ENCODE measurements around the gene SENP1. TPM values are rescaled to one million over a fixed set of nuclear protein-coding genes. Genes with fewer than 3 reads are reported as not detected.
"Not testable (repeated sequence)": the region's sequence is repeated elsewhere in the genome, so short reads cannot be mapped to it uniquely, and the experiment has no call there.

SENP1 gene
- total RNA-seq, 1 donor from 2014 or later, result 24.2 TPM

GRCh38 chr12:48128800-48129199, 22.9 kb upstream of the SENP1 start:
- H3K36me3 Mint-ChIP-seq (ENCODE audit: unreplicated experiment), result peaks cover 4% of the 10 kb centered on the region
- TF ChIP-seq CTCF (IDR thresholded peaks at IDR 0.05; ENCODE audit: partially characterized antibody, unreplicated experiment), result no peak
- DNase-seq, result no peak
- no peaks in the 10 kb centered on the region for H3K27me3 Mint-ChIP-seq (ENCODE audit: unreplicated experiment)
- H3K9me3 Mint-ChIP-seq (ENCODE audit: unreplicated experiment), result no peaks in the 10 kb centered on the region
- H3K4me3 Mint-ChIP-seq (ENCODE audit: unreplicated experiment), result no peak overlapping the region
- no peak overlapping the region for H3K27ac Mint-ChIP-seq (ENCODE audit: unreplicated experiment)
- no peaks in the 10 kb centered on the region for H3K4me1 Mint-ChIP-seq (ENCODE audit: low read depth, unreplicated experiment)

GRCh38 chr12:48126953-48127630, 21.2 kb upstream of the SENP1 start:
- no peaks in the 10 kb centered on the region for H3K9me3 Mint-ChIP-seq (ENCODE audit: unreplicated experiment)
- no peak for DNase-seq
- no peaks in the 10 kb centered on the region for H3K4me1 Mint-ChIP-seq (ENCODE audit: low read depth, unreplicated experiment)
- H3K27me3 Mint-ChIP-seq (ENCODE audit: unreplicated experiment), result no peaks in the 10 kb centered on the region
- no peak for TF ChIP-seq CTCF (IDR thresholded peaks at IDR 0.05; ENCODE audit: partially characterized antibody, unreplicated experiment)
- H3K4me3 Mint-ChIP-seq (ENCODE audit: unreplicated experiment), result no peak overlapping the region
- no peaks in the 10 kb centered on the region for H3K36me3 Mint-ChIP-seq (ENCODE audit: unreplicated experiment)
- no peak overlapping the region for H3K27ac Mint-ChIP-seq (ENCODE audit: unreplicated experiment)

- no peak for TF ChIP-seq CTCF (IDR thresholded peaks at IDR 0.05; ENCODE audit: partially characterized antibody, unreplicated experiment)
- Mint-ChIP-seq H3K27ac (ENCODE audit: unreplicated experiment) (no peak overlapping the region), H3K9me3 (ENCODE audit: unreplicated experiment) (no peaks in the 10 kb centered on the region), H3K4me3 (ENCODE audit: unreplicated experiment) (no peak overlapping the region), H3K27me3 (ENCODE audit: unreplicated experiment) (peaks cover under 1% of the 10 kb centered on the region), H3K4me1 (ENCODE audit: low read depth, unreplicated experiment) (peaks cover 1% of the 10 kb centered on the region), H3K36me3 (ENCODE audit: unreplicated experiment) (no peaks in the 10 kb centered on the region)
- DNase-seq, result no peak
These were observed 20.1 kb upstream of the SENP1 start for GRCh38 chr12:48125985-48126384.

- not testable (repeated sequence) for H3K4me3 Mint-ChIP-seq (ENCODE audit: unreplicated experiment); H3K27ac Mint-ChIP-seq (ENCODE audit: unreplicated experiment); DNase-seq; H3K36me3 Mint-ChIP-seq (ENCODE audit: unreplicated experiment); H3K4me1 Mint-ChIP-seq (ENCODE audit: low read depth, unreplicated experiment); H3K27me3 Mint-ChIP-seq (ENCODE audit: unreplicated experiment); H3K9me3 Mint-ChIP-seq (ENCODE audit: unreplicated experiment)
These were observed 19.7 kb upstream of the SENP1 start for GRCh38 chr12:48125542-48125941.

- no peak for TF ChIP-seq CTCF (IDR thresholded peaks at IDR 0.05; ENCODE audit: partially characterized antibody, unreplicated experiment)
- H3K27me3 Mint-ChIP-seq (ENCODE audit: unreplicated experiment), result peaks cover 6% of the 10 kb centered on the region
- H3K9me3 Mint-ChIP-seq (ENCODE audit: unreplicated experiment), result no peaks in the 10 kb centered on the region
These were observed 17.3 kb upstream of the SENP1 start for GRCh38 chr12:48123169-48123568.

More at GRCh38 chr12:48123169-48123568, 17.3 kb upstream of the SENP1 start:
- H3K36me3 Mint-ChIP-seq (ENCODE audit: unreplicated experiment), result no peaks in the 10 kb centered on the region
- DNase-seq, result no peak
- no peak overlapping the region for H3K4me3 Mint-ChIP-seq (ENCODE audit: unreplicated experiment)
- peaks cover 9% of the 10 kb centered on the region for H3K4me1 Mint-ChIP-seq (ENCODE audit: low read depth, unreplicated experiment)
- no peak overlapping the region for H3K27ac Mint-ChIP-seq (ENCODE audit: unreplicated experiment)
